ENCODE data around the gene RAB17.
"Not testable (repeated sequence)": the region's sequence is repeated elsewhere in the genome, so short reads cannot be mapped to it uniquely, and the experiment has no call there.

Gene RAB17

GRCh38 chr2:237624565-237624964 lies 34.0 kb upstream of the RAB17 start:
- DNase-seq (ENCODE audit: low read depth in 2 of 2): no peak

- no peak for DNase-seq (ENCODE audit: low read depth in 2 of 2)
Observed at GRCh38 chr2:237623428-237624403, 33.2 kb upstream of the RAB17 start.

GRCh38 chr2:237618449-237618848 lies 27.9 kb upstream of the RAB17 start:
- no peak for DNase-seq (ENCODE audit: low read depth in 2 of 2)

- DNase-seq (ENCODE audit: low read depth in 2 of 2): no peak
Observed at GRCh38 chr2:237617587-237617982, 27.1 kb upstream of the RAB17 start.

- no peak for DNase-seq (ENCODE audit: low read depth in 2 of 2)
Observed at GRCh38 chr2:237616734-237617586, 26.4 kb upstream of the RAB17 start.

- DNase-seq (ENCODE audit: low read depth in 2 of 2): no peak
Observed at GRCh38 chr2:237616373-237616733, 25.8 kb upstream of the RAB17 start.

- no peak for DNase-seq (ENCODE audit: low read depth in 2 of 2)
Observed at GRCh38 chr2:237615631-237616249, 25.2 kb upstream of the RAB17 start.

- DNase-seq (ENCODE audit: low read depth in 2 of 2): no peak
Observed at GRCh38 chr2:237614151-237614720, 23.7 kb upstream of the RAB17 start.

GRCh38 chr2:237613679-237614078 lies 23.1 kb upstream of the RAB17 start:
- no peak for DNase-seq (ENCODE audit: low read depth in 2 of 2)

- no peak for DNase-seq (ENCODE audit: low read depth in 2 of 2)
Observed at GRCh38 chr2:237612527-237613357, 22.2 kb upstream of the RAB17 start.

- not testable (repeated sequence) for DNase-seq (ENCODE audit: low read depth in 2 of 2)
Observed at GRCh38 chr2:237606522-237606921, 16.0 kb upstream of the RAB17 start.

- no peak for DNase-seq (ENCODE audit: low read depth in 2 of 2)
Observed at GRCh38 chr2:237604960-237605359, 14.4 kb upstream of the RAB17 start.

- DNase-seq (ENCODE audit: low read depth in 2 of 2): no peak
Observed at GRCh38 chr2:237604391-237604790, 13.9 kb upstream of the RAB17 start.

GRCh38 chr2:237603718-237604362 lies 13.3 kb upstream of the RAB17 start:
- peak in 1 of 2 donors; percentile 9 for DNase-seq (ENCODE audit: low read depth in 2 of 2)

GRCh38 chr2:237603049-237603717 lies 12.6 kb upstream of the RAB17 start:
- no peak for DNase-seq (ENCODE audit: low read depth in 2 of 2)

GRCh38 chr2:237602409-237602808 lies 11.9 kb upstream of the RAB17 start:
- no peak for DNase-seq (ENCODE audit: low read depth in 2 of 2)

GRCh38 chr2:237601453-237602116 lies 11.1 kb upstream of the RAB17 start:
- DNase-seq (ENCODE audit: low read depth in 2 of 2): no peak

GRCh38 chr2:237600205-237600846 lies 9.8 kb upstream of the RAB17 start:
- no peak for DNase-seq (ENCODE audit: low read depth in 2 of 2)

Data from activated CD4-positive, alpha-beta T cell treated with anti-CD3 and anti-CD28 coated beads for 24 hours (primary cell).